GM18519 (cell line): ENCODE data around the gene PREX1.

Source experiments
- ATAC-seq: cut with Tn5 transposase; IDR thresholded peaks from one replicate; pipeline ENCODE4 v1.9.1; 2021; ENCODE audit warnings: mild to moderate bottlenecking, moderate library complexity; ENCODE audit not compliant: unreplicated experiment, low FRiP score

The PREX1 gene

DNA sequence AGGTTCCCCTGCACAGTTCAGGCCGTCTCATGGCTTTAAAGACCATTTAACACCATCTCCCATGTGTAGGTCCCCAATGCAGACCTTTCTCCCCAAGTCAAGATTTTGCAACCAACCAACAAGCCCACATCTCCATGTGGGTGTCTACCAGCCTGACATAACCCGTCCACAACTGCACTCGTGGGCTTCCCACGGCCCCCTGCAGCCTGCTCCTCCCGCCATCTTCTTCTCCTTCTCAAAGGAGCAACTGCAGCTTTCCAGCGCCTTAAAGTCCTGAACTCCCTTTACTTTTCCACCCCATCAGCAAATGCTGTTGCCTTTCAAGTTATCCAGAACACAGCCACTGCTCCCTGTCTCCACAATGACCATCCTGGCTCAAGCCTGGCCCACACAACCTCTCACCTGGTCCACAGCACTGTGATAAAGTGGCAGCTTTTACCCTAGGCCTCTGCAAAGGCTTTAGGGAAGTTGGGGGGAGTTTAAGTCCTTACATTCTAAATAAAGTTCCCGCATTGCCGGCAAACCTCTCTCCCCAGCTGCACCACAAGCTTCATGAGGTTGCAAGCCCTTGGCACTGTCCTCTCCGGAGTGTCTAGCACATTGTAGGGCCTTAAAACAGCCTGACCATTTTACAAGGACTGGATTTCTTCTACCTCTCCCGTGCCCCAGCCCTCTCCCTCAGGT is 140.5 kb downstream of the PREX1 start:
- no peak for ATAC-seq

DNA sequence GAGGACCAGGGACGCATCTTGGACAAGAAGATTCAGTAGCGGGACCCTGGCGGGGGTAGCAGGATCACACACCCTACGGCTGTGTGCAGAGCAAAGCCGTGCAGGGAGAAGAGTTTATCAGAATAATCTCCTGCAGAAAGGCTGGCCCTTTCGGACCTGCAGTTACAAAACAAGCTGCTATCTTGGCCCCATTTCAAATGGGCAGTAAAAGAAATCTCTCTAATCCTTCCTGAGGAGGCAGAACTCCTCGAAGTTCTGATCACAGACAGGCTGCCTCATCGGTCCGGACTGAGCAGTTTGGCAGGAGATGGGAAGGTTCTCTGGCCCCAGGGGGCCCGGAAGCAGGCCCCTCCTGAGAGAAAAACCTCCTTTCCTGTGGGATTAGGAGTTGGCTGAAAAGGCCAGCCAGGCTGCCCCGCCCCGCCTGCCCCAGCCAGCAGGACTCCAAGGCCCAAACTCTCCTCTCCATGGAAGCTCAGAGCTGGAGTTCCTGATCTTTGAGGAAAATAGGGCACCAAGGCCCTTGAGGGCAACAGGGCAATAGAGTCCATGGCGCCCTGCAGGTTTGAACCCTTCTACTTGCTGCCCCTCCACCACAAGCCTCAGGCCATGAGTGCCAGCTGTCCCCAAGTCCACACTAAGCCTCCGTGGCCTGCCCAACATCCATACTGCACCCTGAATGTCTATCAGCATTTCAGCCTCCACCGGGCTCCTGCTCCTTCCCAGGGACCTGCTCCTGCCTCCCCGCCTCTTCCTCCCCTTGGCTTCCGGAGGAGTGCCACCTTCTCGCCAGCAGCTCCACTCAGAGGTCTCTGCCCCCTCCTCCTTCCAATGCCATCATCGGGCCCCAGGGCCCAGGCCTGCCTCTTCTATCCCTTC is 141.3 kb downstream of the PREX1 start:
- no peak for ATAC-seq

- ATAC-seq, result no peak
Observed at GRCh38 chr20:48685300-48685699, 142.5 kb downstream of the PREX1 start.

GRCh38 chr20:48684501-48685041 is 143.2 kb downstream of the PREX1 start:
- ATAC-seq, result no peak

DNA sequence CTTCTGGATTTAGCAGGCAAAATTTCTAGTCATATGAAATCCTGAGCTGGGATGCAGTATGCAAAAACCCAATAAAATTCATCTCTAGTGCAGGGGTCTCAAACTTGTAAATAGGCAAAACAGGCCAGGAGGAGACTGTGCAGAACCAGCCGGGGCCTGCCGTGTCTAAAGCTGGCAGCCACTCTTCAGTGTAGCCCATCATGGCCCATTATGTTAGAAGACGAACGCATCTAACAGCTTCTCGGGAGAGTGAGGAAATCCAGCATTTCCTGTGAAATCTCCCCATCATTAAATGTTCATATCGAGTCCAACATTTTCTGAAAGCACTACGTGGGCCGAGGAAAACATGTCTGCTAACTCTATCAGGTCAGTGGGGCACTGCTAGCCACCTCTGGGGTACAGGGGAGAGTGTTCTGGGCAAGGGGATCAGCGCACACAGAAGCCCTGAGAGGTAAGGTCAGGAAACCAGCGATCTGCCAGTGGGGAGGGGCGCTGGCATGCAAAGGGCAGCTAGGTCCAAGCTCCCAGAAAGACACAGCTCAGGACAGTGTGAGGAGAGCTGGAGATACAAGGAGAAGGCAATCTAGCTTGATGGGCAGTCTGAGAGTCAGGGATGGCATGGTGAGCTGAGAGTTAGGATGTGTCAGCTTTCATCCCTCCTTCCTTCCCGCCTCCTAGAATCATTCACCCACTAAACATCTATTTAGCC is 144.2 kb downstream of the PREX1 start:
- ATAC-seq, result no peak

GRCh38 chr20:48682529-48683363 is 145.1 kb downstream of the PREX1 start:
- ATAC-seq, result no peak

GRCh38 chr20:48681873-48682426 is 145.8 kb downstream of the PREX1 start:
- ATAC-seq, result no peak

GRCh38 chr20:48681201-48681872 is 146.5 kb downstream of the PREX1 start:
- ATAC-seq, result no peak

- ATAC-seq, result no peak
Observed at GRCh38 chr20:48680650-48681049, 147.1 kb downstream of the PREX1 start.

- no peak for ATAC-seq
Observed at GRCh38 chr20:48679599-48679998, 148.2 kb downstream of the PREX1 start.

GRCh38 chr20:48679011-48679410 is 148.8 kb downstream of the PREX1 start:
- ATAC-seq, result no peak

DNA sequence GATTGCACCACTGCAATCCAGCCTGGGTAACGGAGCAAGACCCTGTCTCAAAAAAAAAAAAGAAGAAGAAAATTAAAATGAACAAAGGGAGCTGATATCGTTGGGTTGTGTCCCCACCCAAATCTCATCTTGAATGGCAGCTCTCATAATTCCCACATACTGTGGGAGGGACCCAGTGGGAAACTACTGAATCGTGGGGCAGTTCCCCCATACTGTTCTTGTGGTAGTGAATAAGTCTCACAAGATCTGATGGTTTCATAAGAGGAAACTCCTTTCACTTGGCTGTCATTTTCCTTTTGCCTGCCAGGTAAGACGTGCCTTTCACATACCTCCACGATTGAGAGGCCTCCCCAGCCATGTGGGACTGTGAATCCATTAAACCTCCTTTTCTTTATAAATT is 149.4 kb downstream of the PREX1 start:
- ATAC-seq, result no peak

GRCh38 chr20:48676795-48677460 is 150.9 kb downstream of the PREX1 start:
- no peak for ATAC-seq

GRCh38 chr20:48676125-48676524 is 151.7 kb downstream of the PREX1 start:
- ATAC-seq, result no peak

DNA sequence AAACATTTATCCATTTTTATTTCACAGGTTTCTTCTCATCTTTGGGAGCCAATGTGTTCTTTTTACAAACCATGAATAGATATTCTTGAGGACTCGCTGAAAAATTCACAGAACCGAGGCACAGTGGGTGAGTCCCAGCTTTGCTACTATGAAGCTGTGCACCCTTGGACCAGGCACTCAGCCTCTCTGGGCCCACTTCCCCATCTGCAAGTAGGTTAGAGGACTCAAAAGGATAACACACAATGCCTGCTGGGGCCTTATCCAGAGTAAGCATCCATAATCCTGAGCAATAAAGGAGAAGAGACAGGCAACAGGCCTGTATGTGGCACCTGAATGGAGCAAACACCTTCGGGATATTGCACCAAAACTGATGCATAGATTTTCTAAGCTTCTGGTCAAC is 153.3 kb downstream of the PREX1 start:
- ATAC-seq, result no peak

- no peak for ATAC-seq
Observed at GRCh38 chr20:48673507-48673906, 154.3 kb downstream of the PREX1 start.

DNA sequence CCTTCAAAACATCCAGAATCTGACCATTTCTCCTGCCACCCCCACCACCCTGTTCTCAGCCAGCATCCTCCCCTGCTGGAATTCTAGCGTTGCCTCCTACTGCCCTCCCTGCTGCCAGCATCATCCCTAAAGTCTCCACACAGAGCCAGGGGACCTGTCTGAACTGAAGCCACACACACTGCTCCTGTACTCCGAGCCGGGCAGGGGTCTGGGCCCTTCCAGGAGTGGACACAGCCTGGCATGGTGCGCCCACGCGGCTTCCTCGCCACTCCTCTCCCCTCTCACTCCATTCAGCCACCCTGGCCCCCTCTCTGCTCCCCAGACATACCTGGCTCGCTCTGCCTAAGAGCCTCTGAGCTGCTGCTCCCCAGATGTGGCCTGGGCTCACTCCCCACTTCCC is 155.5 kb downstream of the PREX1 start:
- no peak for ATAC-seq

- ATAC-seq, result no peak
Observed at GRCh38 chr20:48671141-48671540, 156.7 kb downstream of the PREX1 start.
